ENCODE measurements around the gene NFAM1.
A peak's percentile ranks its signal among the peaks of the same experiment; 100 is the strongest.

Gene NFAM1

DNA sequence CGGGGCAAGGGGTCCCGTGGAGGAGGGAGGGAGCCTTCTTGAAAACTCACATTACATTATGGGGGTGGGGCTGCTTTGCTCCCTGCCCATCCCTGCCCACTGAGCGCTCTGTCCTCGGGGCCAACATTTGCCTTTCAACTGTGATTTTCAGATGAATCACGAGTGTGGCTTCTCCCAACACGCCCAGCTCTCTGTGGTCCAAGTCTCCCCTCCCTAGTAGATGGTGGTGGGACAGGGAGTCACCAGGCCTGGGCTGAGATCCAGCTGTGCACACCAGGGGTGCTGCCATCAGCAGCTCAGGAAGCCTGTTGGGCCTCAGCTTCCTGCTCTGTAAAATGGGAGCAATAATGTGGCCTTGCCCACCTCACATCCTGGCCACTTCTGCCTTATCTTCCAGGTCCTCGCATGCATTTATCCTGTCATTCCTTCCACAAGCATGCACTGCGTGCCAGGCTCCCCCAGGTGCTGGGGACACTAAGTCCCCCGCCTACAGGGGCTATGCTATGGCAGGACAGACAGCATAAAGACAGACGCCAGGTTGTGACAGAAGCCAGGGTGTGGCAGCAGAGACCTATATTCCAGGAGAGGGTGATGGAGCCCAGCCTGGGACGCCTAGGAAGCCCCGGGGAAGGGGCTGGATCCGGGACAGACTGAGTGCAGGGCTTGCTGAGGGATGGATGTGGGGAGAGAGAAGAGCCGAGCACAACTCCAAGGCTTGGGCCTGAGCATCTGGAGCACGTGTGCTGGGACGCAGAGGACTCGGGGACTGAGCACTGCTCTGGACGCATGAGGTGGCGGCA lies 30.5 kb downstream of the NFAM1 start:
- H3F3A ChIP-seq (ENCODE audit: control insufficient read depth, insufficient read depth) = peaks cover 7% of the 10 kb centered on the region; the same call in 1 of the 2 replicates
- H4K20me1 ChIP-seq (ENCODE audit: control insufficient read depth, insufficient read depth, low read depth, low read length) = no peaks in the 10 kb centered on the region
- H3K36me3 ChIP-seq (ENCODE audit: control insufficient read depth, low read length) = no peaks in the 10 kb centered on the region
- no peaks in the 10 kb centered on the region for H3K9me2 ChIP-seq (replicated peaks; ENCODE audit: control insufficient read depth, low read length)
- peaks cover 37% of the 10 kb centered on the region for H3K4me1 ChIP-seq (ENCODE audit: control insufficient read depth, low read length)
- no peak overlapping the region for H3K4me3 ChIP-seq (ENCODE audit: low read length)
- H3K27ac ChIP-seq (ENCODE audit: low read depth, low read length) = no peak overlapping the region
- no peak overlapping the region for H3K4me2 ChIP-seq (ENCODE audit: low read length)
- peaks cover 20% of the 10 kb centered on the region for H3K27me3 ChIP-seq (ENCODE audit: control insufficient read depth, low read length)
- H3K79me2 ChIP-seq (ENCODE audit: control insufficient read depth, low read length) = no peaks in the 10 kb centered on the region
- H3K9me3 ChIP-seq (ENCODE audit: control insufficient read depth, insufficient read depth, low read length) = no peaks in the 10 kb centered on the region
- TF ChIP-seq, protein P1, sequence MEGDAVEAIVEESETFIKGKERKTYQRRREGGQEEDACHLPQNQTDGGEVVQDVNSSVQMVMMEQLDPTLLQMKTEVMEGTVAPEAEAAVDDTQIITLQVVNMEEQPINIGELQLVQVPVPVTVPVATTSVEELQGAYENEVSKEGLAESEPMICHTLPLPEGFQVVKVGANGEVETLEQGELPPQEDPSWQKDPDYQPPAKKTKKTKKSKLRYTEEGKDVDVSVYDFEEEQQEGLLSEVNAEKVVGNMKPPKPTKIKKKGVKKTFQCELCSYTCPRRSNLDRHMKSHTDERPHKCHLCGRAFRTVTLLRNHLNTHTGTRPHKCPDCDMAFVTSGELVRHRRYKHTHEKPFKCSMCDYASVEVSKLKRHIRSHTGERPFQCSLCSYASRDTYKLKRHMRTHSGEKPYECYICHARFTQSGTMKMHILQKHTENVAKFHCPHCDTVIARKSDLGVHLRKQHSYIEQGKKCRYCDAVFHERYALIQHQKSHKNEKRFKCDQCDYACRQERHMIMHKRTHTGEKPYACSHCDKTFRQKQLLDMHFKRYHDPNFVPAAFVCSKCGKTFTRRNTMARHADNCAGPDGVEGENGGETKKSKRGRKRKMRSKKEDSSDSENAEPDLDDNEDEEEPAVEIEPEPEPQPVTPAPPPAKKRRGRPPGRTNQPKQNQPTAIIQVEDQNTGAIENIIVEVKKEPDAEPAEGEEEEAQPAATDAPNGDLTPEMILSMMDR (IDR thresholded peaks at IDR 0.05; ENCODE audit: low read depth, low read length, poor library complexity, severe bottlenecking) = no peak

DNA sequence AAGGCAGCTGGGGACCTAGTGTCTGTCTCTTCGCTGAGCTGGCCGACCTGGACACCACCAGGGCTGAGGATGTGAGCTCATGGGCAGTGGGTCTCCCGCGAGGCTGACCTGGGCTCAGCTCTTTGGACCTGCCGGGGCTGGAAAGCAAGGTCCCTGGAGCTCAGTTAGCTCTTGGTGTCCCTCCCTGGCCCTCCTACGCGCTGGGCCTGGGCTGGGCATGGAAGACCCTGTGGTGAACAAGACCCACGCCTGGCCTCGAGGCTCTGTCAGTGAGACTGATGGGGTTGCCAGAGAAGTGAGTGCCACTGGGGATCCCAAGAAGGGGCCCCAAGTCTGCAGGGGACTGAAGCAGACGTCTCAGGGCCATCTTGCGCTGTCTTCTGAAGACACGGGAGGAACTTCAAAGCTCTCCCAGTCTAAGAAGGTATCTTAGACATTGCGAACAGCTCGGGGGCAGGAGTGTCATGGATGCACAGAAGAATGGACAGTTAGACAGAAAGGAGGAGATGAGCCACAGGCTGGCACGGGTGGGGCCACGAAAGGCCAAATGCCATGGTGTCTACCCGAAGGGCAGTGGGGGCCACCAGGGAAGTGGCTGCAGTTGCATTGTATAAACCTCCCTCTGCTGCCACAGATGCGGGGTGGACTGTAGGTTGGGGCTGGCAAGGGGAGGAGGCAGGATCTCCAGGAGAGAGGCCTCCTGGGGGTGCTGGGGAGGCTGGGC lies 31.2 kb downstream of the NFAM1 start:
- no peak overlapping the region for H3K4me3 ChIP-seq (ENCODE audit: low read length)
- TF ChIP-seq EZH2phosphoT487 (IDR thresholded peaks at IDR 0.05; ENCODE audit: borderline replicate concordance, low read length) = no peak

DNA sequence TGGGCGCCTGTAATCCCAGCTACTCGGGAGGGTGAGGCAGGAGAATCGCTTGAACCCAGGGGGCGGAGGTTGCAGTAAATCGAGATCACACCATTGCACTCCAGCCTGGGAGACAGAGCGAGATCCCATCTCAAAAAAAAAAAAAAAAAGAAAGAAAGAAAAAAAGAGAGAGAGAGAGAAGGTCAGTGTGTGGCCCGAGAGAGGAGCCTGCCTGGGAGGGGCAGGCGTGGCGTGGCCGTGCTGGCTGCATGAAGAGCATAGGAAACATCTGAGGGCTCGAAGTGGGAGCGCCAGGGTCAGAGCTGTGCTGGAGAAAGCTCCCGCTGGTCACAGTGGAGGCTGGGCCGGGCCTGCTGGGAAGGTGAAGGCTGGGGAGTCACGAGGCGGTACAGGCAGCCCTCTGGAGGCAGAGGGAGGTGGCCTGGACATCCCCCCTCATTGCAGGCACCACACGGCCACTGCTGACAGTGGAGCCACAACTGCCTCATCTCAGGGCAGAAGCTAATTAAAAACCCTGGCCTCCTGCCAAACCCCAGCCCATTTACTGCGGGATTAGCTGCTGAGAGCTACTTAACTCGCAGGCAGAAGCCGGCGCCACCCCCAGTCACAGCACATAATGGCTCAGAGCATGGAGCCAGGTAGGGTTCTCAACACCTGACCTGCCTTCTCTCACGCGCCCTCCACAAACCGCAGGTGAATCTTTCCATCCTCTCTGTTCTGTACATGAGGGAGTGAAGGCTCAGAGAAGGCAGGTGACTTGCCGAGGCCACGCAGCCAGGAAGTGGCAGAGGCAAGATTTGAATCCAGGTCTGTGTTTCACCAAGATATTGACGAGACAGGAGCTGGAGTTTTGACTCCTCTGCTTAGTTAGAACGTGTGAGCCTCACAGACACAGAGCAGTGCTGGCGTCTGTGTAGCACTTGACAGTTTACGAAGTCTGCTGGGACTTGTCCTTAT lies 32.6 kb downstream of the NFAM1 start:
- TF ChIP-seq, protein P1 (IDR thresholded peaks at IDR 0.05; ENCODE audit: low read depth, low read length, poor library complexity, severe bottlenecking) = no peak
- TF ChIP-seq EZH2phosphoT487 (IDR thresholded peaks at IDR 0.05; ENCODE audit: borderline replicate concordance, low read length) = no peak
- H3K27me3 ChIP-seq (ENCODE audit: control insufficient read depth, low read length) = peaks cover 11% of the 10 kb centered on the region
- no peaks in the 10 kb centered on the region for H3K9me2 ChIP-seq (replicated peaks; ENCODE audit: control insufficient read depth, low read length)
- H3K4me2 ChIP-seq (ENCODE audit: low read length) = peak overlapping the region; percentile 50
- H3K36me3 ChIP-seq (ENCODE audit: control insufficient read depth, low read length) = no peaks in the 10 kb centered on the region
- H3K79me2 ChIP-seq (ENCODE audit: control insufficient read depth, low read length) = no peaks in the 10 kb centered on the region
- H3F3A ChIP-seq (ENCODE audit: control insufficient read depth, insufficient read depth) = peaks cover 15% of the 10 kb centered on the region
- no peak overlapping the region for H3K27ac ChIP-seq (ENCODE audit: low read depth, low read length)
- H3K4me3 ChIP-seq (ENCODE audit: low read length) = peak overlapping the region; percentile 29
- H3K9me3 ChIP-seq (ENCODE audit: control insufficient read depth, insufficient read depth, low read length) = no peaks in the 10 kb centered on the region
- H4K20me1 ChIP-seq (ENCODE audit: control insufficient read depth, insufficient read depth, low read depth, low read length) = no peaks in the 10 kb centered on the region
- peaks cover 46% of the 10 kb centered on the region for H3K4me1 ChIP-seq (ENCODE audit: control insufficient read depth, low read length)

More for the DNA sequence above, 31.2 kb downstream of the NFAM1 start:
- peaks cover 44% of the 10 kb centered on the region for H3K4me1 ChIP-seq (ENCODE audit: control insufficient read depth, low read length)
- no peak overlapping the region for H3K4me2 ChIP-seq (ENCODE audit: low read length)
- H3K79me2 ChIP-seq (ENCODE audit: control insufficient read depth, low read length) = no peaks in the 10 kb centered on the region
- H3K9me2 ChIP-seq (replicated peaks; ENCODE audit: control insufficient read depth, low read length) = no peaks in the 10 kb centered on the region
- H3K9me3 ChIP-seq (ENCODE audit: control insufficient read depth, insufficient read depth, low read length) = no peaks in the 10 kb centered on the region
- no peak overlapping the region for H3K27ac ChIP-seq (ENCODE audit: low read depth, low read length)
- no peaks in the 10 kb centered on the region for H3K36me3 ChIP-seq (ENCODE audit: control insufficient read depth, low read length)
- peaks cover 15% of the 10 kb centered on the region for H3K27me3 ChIP-seq (ENCODE audit: control insufficient read depth, low read length)
- no peaks in the 10 kb centered on the region for H4K20me1 ChIP-seq (ENCODE audit: control insufficient read depth, insufficient read depth, low read depth, low read length)
- H3F3A ChIP-seq (ENCODE audit: control insufficient read depth, insufficient read depth) = peaks cover 13% of the 10 kb centered on the region

Measured in DOHH2 (cell line).